Nephron progenitor cell (in vitro differentiated cells): ENCODE results near the gene KIAA0040.

Experiments used
- DNase-seq: peaks from one replicate; pipeline ENCODE4 v3.0.0; 2021
- H3K27ac Mint-ChIP-seq: 2 replicates; pipeline ENCODE4 v1.8.0; 2021; ENCODE audit warnings: mild to moderate bottlenecking, moderate library complexity, mixed read lengths
- H3K27me3 Mint-ChIP-seq: 2 replicates; pipeline ENCODE4 v1.8.0; 2021; ENCODE audit warnings: mild to moderate bottlenecking, low read depth, mixed read lengths; ENCODE audit not compliant: poor library complexity
- H3K36me3 Mint-ChIP-seq: 2 replicates; pipeline ENCODE4 v1.8.0; 2021; ENCODE audit warnings: low read depth, mixed read lengths
- H3K4me1 Mint-ChIP-seq: 2 replicates; pipeline ENCODE4 v1.8.0; 2021; ENCODE audit warnings: mixed read lengths
- H3K4me3 Mint-ChIP-seq: 2 replicates; pipeline ENCODE4 v1.8.0; 2021; ENCODE audit warnings: mild to moderate bottlenecking, moderate library complexity, mixed read lengths
- H3K9me3 Mint-ChIP-seq: 2 replicates; pipeline ENCODE4 v1.8.0; 2021; ENCODE audit warnings: mild to moderate bottlenecking, moderate library complexity, mixed read lengths
- TF ChIP-seq, protein P1 (sequence below): fragments of 200-600 bp; sonication (generic); IDR thresholded peaks from 2 replicates; pipeline ENCODE4 v1.5.0; 2021; ENCODE audit warnings: antibody characterized with exemption

Gene KIAA0040

DNA sequence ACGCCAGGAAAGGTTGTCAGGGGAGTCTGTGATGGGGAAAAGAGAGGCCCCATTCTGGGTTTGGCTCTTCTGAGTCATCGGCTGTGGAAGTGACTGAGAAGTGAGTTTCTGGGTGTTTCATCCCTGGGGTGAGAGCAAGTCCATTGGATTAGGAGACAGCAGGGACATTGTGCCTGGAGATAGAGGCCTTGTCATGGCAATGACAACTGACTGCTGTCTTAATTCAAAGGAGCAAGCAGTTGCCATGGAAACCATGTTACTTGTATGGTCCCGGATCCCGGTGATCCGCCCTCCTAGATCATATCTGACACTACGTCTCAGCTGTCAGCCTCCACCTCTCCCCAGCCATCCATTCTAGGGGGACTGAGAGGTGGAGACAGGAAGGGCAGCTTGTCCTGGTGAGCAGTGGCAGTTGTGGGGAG, 34.4 kb downstream of the KIAA0040 start:
- H3K9me3 Mint-ChIP-seq, result no peaks in the 10 kb centered on the region
- no peak for DNase-seq
- H3K36me3 Mint-ChIP-seq, result no peaks in the 10 kb centered on the region
- no peak overlapping the region for H3K27ac Mint-ChIP-seq
- TF ChIP-seq, protein P1, sequence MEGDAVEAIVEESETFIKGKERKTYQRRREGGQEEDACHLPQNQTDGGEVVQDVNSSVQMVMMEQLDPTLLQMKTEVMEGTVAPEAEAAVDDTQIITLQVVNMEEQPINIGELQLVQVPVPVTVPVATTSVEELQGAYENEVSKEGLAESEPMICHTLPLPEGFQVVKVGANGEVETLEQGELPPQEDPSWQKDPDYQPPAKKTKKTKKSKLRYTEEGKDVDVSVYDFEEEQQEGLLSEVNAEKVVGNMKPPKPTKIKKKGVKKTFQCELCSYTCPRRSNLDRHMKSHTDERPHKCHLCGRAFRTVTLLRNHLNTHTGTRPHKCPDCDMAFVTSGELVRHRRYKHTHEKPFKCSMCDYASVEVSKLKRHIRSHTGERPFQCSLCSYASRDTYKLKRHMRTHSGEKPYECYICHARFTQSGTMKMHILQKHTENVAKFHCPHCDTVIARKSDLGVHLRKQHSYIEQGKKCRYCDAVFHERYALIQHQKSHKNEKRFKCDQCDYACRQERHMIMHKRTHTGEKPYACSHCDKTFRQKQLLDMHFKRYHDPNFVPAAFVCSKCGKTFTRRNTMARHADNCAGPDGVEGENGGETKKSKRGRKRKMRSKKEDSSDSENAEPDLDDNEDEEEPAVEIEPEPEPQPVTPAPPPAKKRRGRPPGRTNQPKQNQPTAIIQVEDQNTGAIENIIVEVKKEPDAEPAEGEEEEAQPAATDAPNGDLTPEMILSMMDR, result no peak
- H3K4me1 Mint-ChIP-seq, result peaks cover 11% of the 10 kb centered on the region
- no peak overlapping the region for H3K4me3 Mint-ChIP-seq
- H3K27me3 Mint-ChIP-seq, result peaks cover 50% of the 10 kb centered on the region

GRCh38 chr1:175157200-175157599, 35.4 kb downstream of the KIAA0040 start:
- no peak overlapping the region for H3K4me3 Mint-ChIP-seq
- no peak for DNase-seq
- peaks cover 56% of the 10 kb centered on the region for H3K27me3 Mint-ChIP-seq
- peaks cover 11% of the 10 kb centered on the region for H3K4me1 Mint-ChIP-seq
- TF ChIP-seq, protein P1, result no peak
- H3K27ac Mint-ChIP-seq, result no peak overlapping the region
- no peaks in the 10 kb centered on the region for H3K9me3 Mint-ChIP-seq
- no peaks in the 10 kb centered on the region for H3K36me3 Mint-ChIP-seq

GRCh38 chr1:175155936-175156335, 36.6 kb downstream of the KIAA0040 start:
- H3K36me3 Mint-ChIP-seq, result no peaks in the 10 kb centered on the region
- no peaks in the 10 kb centered on the region for H3K9me3 Mint-ChIP-seq
- DNase-seq, result no peak
- peaks cover 11% of the 10 kb centered on the region for H3K4me1 Mint-ChIP-seq
- H3K4me3 Mint-ChIP-seq, result no peak overlapping the region
- H3K27me3 Mint-ChIP-seq, result peaks cover 56% of the 10 kb centered on the region
- H3K27ac Mint-ChIP-seq, result no peak overlapping the region
- TF ChIP-seq, protein P1, result no peak

DNA sequence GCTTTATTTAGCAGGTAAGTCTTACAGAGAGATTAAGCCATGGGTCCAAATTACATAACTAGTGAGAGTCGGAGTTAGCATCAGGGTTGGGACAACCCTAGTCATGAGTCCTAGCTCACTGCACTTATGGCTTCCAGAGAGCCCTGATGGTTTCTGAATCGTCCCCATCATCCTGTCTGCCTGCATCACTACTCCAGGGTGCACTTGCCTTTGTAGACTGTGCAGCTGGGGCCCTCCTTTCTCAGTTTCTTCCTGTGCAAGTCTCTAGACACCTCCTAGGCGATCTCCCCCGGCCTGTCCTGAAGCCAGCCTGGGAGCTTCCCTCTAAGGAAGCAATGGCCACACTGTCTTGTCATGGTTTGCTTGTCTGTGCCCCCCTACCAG, 37.1 kb downstream of the KIAA0040 start:
- Mint-ChIP-seq H3K27ac (no peak overlapping the region), H3K36me3 (no peaks in the 10 kb centered on the region), H3K27me3 (peaks cover 56% of the 10 kb centered on the region), H3K4me1 (peaks cover 11% of the 10 kb centered on the region), H3K4me3 (no peak overlapping the region), H3K9me3 (no peaks in the 10 kb centered on the region)
- TF ChIP-seq, protein P1, result no peak
- no peak for DNase-seq

- Mint-ChIP-seq H3K27ac (no peak overlapping the region), H3K4me3 (no peak overlapping the region), H3K36me3 (no peaks in the 10 kb centered on the region), H3K9me3 (no peaks in the 10 kb centered on the region), H3K4me1 (peaks cover 11% of the 10 kb centered on the region), H3K27me3 (peaks cover 55% of the 10 kb centered on the region)
- peak; percentile 76 for DNase-seq
- TF ChIP-seq, protein P1, result peak; percentile 84
These were observed 37.7 kb downstream of the KIAA0040 start for GRCh38 chr1:175154629-175155472.
